PFSK-1 (cell line): ENCODE results near the gene PRDM4.
A peak's percentile ranks its signal among the peaks of the same experiment; 100 is the strongest.

Source experiments
- FOXP2 ChIP-seq: optimal IDR thresholded peaks from 2 replicates; pipeline ENCODE3; 2011; ENCODE audit warnings: borderline replicate concordance, control low read depth, inconsistent platforms; ENCODE audit not compliant: insufficient read depth; ENCODE audit errors: extremely low read length, extremely low read depth
- POLR2AphosphoS5 ChIP-seq: IDR thresholded peaks from 2 replicates; pipeline ENCODE4 v1.6.1; 2012; ENCODE audit warnings: low read depth, mild to moderate bottlenecking, control low read depth, low read length, moderate library complexity
- SIN3A ChIP-seq: IDR thresholded peaks from 2 replicates; pipeline ENCODE4 v1.6.1; 2012; ENCODE audit warnings: mild to moderate bottlenecking, low read length, moderate library complexity, borderline replicate concordance; ENCODE audit not compliant: insufficient read depth
- TAF1 ChIP-seq: IDR thresholded peaks from 2 replicates; pipeline ENCODE4 v1.6.1; 2012; ENCODE audit warnings: low read length, control low read depth, borderline replicate concordance; ENCODE audit not compliant: insufficient read depth
- TF ChIP-seq, protein P1 (sequence below), 2 experiments: IDR thresholded peaks; 2 replicates each; pipeline versions ENCODE4 v1.6.1 to v1.8.0; 2011 to 2012; ENCODE audit warnings: low read depth in 2 of 2, low read length in 2 of 2, control low read depth in 1 of 2, inconsistent platforms in 1 of 2, mild to moderate bottlenecking in 1 of 2, moderate library complexity in 1 of 2; ENCODE audit not compliant: insufficient read depth in 1 of 2

Gene PRDM4

DNA sequence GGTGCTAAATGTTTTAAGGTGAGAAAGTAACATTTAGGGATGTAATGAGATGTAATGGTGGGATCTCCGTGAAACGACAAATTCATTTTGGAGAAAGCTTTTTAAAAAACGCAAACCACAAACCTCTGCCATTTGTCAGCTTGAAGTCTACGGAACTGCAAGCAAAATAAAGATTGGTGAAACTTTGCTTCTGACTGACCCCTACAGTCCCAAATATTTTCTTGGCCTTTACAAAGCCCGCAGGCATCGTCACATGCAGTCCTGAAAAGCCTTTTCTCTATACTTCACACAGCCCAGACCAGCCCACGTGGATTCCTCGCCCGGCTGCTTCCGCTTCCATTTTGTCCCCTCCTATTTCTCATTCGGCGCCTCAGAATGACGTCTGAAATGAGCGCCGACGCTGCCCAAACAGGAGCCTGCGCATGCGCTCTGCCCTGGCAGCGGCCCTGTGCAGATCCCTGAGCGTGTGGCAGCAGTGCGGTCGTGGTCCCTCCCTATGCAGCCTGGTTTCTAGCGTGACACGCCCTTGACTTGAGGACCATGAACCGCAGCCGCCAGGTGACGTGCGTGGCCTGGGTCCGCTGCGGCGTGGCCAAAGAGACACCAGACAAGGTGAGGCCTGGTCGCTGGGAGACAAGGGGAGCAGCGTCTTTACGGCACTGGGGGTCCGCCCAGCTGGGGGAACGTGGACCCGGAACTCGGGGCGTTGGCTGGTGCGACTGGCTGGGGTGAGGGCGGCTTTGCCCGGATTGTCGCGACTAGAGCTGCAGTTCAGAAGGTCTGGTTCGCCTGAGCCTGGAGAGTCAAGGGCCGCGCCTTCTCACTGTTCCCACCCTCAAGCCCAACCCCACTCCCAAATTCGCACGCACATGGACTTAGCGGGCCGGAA is 75.3 kb downstream of the PRDM4 start, which contains the start of gene PWP1:
PWP1 (plus strand) TSS at position 440 of the 889 bp plus-strand sequence; CDS start at position 541, 101 bp downstream.
- TF ChIP-seq, protein P1, sequence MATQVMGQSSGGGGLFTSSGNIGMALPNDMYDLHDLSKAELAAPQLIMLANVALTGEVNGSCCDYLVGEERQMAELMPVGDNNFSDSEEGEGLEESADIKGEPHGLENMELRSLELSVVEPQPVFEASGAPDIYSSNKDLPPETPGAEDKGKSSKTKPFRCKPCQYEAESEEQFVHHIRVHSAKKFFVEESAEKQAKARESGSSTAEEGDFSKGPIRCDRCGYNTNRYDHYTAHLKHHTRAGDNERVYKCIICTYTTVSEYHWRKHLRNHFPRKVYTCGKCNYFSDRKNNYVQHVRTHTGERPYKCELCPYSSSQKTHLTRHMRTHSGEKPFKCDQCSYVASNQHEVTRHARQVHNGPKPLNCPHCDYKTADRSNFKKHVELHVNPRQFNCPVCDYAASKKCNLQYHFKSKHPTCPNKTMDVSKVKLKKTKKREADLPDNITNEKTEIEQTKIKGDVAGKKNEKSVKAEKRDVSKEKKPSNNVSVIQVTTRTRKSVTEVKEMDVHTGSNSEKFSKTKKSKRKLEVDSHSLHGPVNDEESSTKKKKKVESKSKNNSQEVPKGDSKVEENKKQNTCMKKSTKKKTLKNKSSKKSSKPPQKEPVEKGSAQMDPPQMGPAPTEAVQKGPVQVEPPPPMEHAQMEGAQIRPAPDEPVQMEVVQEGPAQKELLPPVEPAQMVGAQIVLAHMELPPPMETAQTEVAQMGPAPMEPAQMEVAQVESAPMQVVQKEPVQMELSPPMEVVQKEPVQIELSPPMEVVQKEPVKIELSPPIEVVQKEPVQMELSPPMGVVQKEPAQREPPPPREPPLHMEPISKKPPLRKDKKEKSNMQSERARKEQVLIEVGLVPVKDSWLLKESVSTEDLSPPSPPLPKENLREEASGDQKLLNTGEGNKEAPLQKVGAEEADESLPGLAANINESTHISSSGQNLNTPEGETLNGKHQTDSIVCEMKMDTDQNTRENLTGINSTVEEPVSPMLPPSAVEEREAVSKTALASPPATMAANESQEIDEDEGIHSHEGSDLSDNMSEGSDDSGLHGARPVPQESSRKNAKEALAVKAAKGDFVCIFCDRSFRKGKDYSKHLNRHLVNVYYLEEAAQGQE (IDR thresholded peaks at IDR 0.05; ENCODE audit: insufficient read depth in 1 of 2, low read depth in 2 of 2, low read length in 2 of 2): no peak; a peak in 1 of 4 replicates
- TF ChIP-seq SIN3A (peak; percentile 58; the same call in 1 of the 2 replicates), POLR2AphosphoS5 (peak; percentile 67), TAF1 (peak; percentile 94), FOXP2 (no peak)

DNA sequence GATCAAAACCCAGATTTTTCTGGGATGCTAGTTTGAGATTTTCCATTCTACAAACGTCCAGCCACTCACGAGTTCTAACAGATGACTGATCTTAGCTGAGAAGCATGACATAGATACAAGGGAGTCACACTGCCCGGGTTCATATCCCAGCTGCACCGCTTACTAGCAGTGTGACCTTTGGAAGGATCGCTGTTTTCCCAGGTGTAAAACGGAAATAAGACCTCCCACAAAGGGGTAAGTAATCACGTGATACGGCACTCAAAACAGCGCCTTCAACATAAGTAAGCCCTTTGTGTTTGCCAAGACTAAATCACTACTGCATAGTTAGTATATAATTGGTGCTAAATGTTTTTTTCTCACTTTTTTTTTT is 76.0 kb downstream of the PRDM4 start:
- no peak for TF ChIP-seq TAF1
- no peak for TF ChIP-seq FOXP2
- TF ChIP-seq SIN3A: no peak
- TF ChIP-seq, protein P1 (IDR thresholded peaks at IDR 0.05; ENCODE audit: insufficient read depth in 1 of 2, low read depth in 2 of 2, low read length in 2 of 2): no peak
- no peak for TF ChIP-seq POLR2AphosphoS5

DNA sequence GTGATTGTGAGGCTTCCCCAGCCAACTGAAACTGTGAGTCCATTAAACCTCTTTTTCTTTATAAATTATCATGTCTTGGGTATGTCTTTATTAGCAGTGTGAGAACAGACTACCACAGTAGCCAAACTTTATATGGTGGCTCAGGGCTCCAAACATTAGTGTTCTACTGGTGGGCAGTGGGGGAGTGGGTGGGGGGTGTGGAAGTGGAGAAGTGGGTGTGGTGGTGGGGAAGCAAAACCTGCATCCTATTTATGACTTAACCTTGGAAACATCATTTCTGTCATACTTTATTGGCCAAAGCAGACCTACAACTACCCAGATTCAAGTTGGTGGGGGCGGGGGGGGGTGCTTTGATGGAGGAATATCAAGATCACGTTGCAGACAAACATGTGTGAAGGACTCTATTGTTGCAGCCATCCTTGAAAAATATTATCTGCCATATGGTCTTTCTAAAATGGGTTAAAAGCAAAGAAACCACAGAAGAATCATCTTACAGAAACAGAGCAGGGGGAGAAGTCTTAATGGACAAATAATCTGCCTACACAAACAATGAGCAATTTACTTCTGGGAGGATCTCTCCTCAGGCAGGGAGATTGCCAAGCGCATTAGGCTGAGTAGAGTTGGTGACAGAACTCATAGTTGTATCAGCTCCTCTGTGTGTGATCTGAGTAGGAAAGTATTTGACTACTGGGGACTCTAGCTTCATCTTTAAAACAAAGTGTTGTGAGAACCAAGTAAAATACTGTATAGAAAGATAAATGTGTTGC is 76.7 kb downstream of the PRDM4 start:
- TF ChIP-seq, protein P1 (IDR thresholded peaks at IDR 0.05; ENCODE audit: insufficient read depth in 1 of 2, low read depth in 2 of 2, low read length in 2 of 2): no peak
- TF ChIP-seq POLR2AphosphoS5 (no peak), TAF1 (no peak), FOXP2 (no peak), SIN3A (no peak)
